OCI-LY3 (cell line): ENCODE results near the gene CNTNAP2.

ENCODE experiments used
- H2AFZ ChIP-seq: fragments of 200-600, 300-600 bp; shearing (Covaris generic); 2 replicates; pipeline ENCODE4 v1.6.0; 2014; ENCODE audit warnings: antibody characterized with exemption, low read depth, low read length
- H3K27ac ChIP-seq: fragments of 200-600, 300-600 bp; sonication (generic); 2 replicates; pipeline ENCODE4 v1.5.1; 2014; ENCODE audit warnings: mild to moderate bottlenecking, low read length, moderate library complexity, mixed read lengths
- H3K27me3 ChIP-seq: fragments of 200-600, 300-600 bp; sonication (generic); 2 replicates; pipeline ENCODE4 v1.6.1; 2014; ENCODE audit warnings: low read depth, low read length, mixed read lengths
- H3K36me3 ChIP-seq: fragments of 200-600, 300-600 bp; sonication (generic); replicated peaks from 2 replicates; pipeline ENCODE3; 2014; ENCODE audit warnings: low read depth, low read length, mixed read lengths
- H3K4me1 ChIP-seq: fragments of 300-600, 200-600 bp; sonication (generic); 2 replicates; pipeline ENCODE4 v1.6.1; 2014; ENCODE audit warnings: low read length, mixed read lengths
- H3K4me2 ChIP-seq: fragments of 200-600, 300-600 bp; sonication (generic); 2 replicates; pipeline ENCODE4 v1.6.1; 2014; ENCODE audit warnings: low read length, mixed read lengths
- H3K4me3 ChIP-seq: fragments of 300-600, 200-600 bp; sonication (generic); 2 replicates; pipeline ENCODE4 v1.5.1; 2014; ENCODE audit warnings: antibody characterized with exemption, mild to moderate bottlenecking, low read length, moderate library complexity
- H3K79me2 ChIP-seq: fragments of 300-600, 200-600 bp; shearing (Covaris generic); 2 replicates; pipeline ENCODE4 v1.6.1; 2014; ENCODE audit warnings: mild to moderate bottlenecking, low read length, mixed read lengths
- H3K9ac ChIP-seq: fragments of 300-600, 200-600 bp; shearing (Covaris generic); 2 replicates; pipeline ENCODE4 v1.6.0; 2014; ENCODE audit warnings: mild to moderate bottlenecking, low read length, moderate library complexity
- H3K9me3 ChIP-seq: fragments of 200-600, 300-600 bp; shearing (Covaris generic); 2 replicates; pipeline ENCODE4 v1.6.1; 2014; ENCODE audit warnings: low read length, mixed read lengths; ENCODE audit not compliant: insufficient read depth
- H4K20me1 ChIP-seq: fragments of 200-600, 300-600 bp; sonication (generic); 2 replicates; pipeline ENCODE4 v1.6.1; 2016; ENCODE audit warnings: low read length, mixed read lengths; ENCODE audit not compliant: insufficient read depth
- EZH2phosphoT487 ChIP-seq: fragments of 200-600 bp; shearing (Covaris generic); IDR thresholded peaks from 2 replicates; pipeline ENCODE4 v1.6.1; 2018; ENCODE audit warnings: antibody characterized with exemption, mixed run types, low read depth
- TF ChIP-seq, protein P1 (sequence below): fragments of 200-600, 300-600 bp; sonication (generic); IDR thresholded peaks from 2 replicates; pipeline ENCODE4 v1.5.1; 2014; ENCODE audit warnings: antibody characterized with exemption, low read length, low read depth

The CNTNAP2 gene

DNA sequence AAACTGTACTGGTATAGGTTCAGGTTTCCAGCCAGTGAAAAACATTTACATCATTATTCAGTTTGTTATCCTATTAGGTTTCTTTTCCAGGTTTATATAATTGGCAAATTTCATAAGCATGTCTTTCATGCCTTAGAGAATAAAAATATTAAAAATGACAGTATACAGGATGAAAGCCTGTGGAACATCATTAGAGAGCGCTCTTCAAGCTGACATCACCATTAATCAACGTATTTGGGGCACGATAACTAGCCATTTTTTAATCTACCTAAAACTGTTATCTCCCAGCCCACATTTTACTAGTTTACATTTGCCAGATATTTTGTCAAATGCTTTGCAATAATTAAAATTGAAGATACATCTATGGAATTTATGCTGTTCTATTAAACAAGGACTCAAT, 714.1 kb downstream of the CNTNAP2 start:
- Histone ChIP-seq H3K4me2 (no peak overlapping the region), H4K20me1 (no peaks in the 10 kb centered on the region), H3K79me2 (no peaks in the 10 kb centered on the region), H3K36me3 (no peaks in the 10 kb centered on the region), H3K27me3 (no peaks in the 10 kb centered on the region), H3K4me3 (no peak overlapping the region), H3K4me1 (no peaks in the 10 kb centered on the region), H2AFZ (no peak overlapping the region), H3K9ac (no peak overlapping the region), H3K27ac (no peak overlapping the region), H3K9me3 (no peaks in the 10 kb centered on the region)
- TF ChIP-seq EZH2phosphoT487: no peak
- TF ChIP-seq, protein P1, sequence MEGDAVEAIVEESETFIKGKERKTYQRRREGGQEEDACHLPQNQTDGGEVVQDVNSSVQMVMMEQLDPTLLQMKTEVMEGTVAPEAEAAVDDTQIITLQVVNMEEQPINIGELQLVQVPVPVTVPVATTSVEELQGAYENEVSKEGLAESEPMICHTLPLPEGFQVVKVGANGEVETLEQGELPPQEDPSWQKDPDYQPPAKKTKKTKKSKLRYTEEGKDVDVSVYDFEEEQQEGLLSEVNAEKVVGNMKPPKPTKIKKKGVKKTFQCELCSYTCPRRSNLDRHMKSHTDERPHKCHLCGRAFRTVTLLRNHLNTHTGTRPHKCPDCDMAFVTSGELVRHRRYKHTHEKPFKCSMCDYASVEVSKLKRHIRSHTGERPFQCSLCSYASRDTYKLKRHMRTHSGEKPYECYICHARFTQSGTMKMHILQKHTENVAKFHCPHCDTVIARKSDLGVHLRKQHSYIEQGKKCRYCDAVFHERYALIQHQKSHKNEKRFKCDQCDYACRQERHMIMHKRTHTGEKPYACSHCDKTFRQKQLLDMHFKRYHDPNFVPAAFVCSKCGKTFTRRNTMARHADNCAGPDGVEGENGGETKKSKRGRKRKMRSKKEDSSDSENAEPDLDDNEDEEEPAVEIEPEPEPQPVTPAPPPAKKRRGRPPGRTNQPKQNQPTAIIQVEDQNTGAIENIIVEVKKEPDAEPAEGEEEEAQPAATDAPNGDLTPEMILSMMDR: no peak

DNA sequence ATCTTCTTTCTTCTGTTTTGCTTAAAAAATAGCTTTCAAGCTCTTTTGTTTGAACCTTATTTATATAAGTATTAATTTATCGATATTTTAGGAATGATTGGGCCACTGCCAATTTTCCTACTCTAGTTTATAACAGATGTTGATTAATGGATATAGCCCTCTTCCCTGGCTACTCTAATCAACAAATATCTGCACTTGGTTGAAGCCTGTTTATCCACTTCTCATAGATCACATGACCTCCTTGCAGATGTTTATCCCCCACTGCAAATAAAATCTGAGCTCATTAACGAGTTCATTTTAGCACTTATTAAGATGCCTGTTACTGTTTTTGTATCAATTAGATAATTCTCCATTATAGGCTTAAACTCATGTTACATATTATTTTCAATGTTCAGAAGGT, 715.3 kb downstream of the CNTNAP2 start:
- Histone ChIP-seq H3K36me3 (no peaks in the 10 kb centered on the region), H3K27ac (no peak overlapping the region), H2AFZ (no peak overlapping the region), H3K4me1 (no peaks in the 10 kb centered on the region), H3K9ac (no peak overlapping the region), H4K20me1 (no peaks in the 10 kb centered on the region), H3K79me2 (no peaks in the 10 kb centered on the region), H3K9me3 (no peaks in the 10 kb centered on the region), H3K4me2 (no peak overlapping the region), H3K4me3 (no peak overlapping the region), H3K27me3 (no peaks in the 10 kb centered on the region)
- TF ChIP-seq, protein P1: no peak
- no peak for TF ChIP-seq EZH2phosphoT487

DNA sequence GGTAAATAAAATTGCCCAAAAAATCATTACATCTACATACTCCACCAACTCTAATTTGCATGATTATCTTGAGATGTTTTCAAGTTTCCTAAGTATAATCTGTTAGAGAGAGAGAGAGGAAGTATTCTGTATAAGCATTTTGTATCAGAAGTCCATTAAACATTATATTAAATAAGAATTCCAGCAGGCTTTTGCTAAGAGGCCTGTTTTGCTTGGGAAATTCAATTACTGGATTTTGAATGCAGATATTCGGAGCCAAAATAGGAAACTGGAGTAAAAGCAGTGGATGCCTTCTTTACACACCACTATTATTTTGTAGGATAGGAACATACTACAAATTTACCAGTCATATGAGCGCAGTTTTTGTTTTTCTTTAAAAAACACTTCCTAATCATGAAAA, 727.8 kb downstream of the CNTNAP2 start:
- Histone ChIP-seq H3K27ac (no peak overlapping the region), H4K20me1 (no peaks in the 10 kb centered on the region), H3K4me3 (no peak overlapping the region), H3K27me3 (no peaks in the 10 kb centered on the region), H3K9ac (no peak overlapping the region), H3K4me1 (no peaks in the 10 kb centered on the region), H3K79me2 (no peaks in the 10 kb centered on the region), H2AFZ (no peak overlapping the region), H3K36me3 (no peaks in the 10 kb centered on the region), H3K4me2 (no peak overlapping the region), H3K9me3 (no peaks in the 10 kb centered on the region)
- TF ChIP-seq EZH2phosphoT487: no peak
- TF ChIP-seq, protein P1: no peak

DNA sequence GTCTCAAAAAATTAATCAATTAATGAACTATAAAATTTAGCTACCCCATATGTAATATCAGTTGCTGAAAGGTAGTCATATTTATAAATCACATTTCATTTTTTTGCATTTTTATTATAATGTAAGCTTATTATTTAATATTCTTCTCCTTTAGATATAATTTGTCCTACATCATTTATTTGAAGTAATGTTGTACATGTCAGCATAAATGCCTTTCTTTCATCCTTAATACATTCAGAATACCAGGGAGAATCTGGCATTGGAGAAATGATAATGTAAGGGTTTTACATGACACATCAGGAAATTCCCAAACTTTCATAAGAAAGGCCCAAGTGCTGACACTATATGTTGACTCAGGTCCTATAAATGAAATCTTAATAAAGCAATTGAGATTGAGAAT, 742.1 kb downstream of the CNTNAP2 start:
- no peak overlapping the region for H3K4me2 ChIP-seq
- no peaks in the 10 kb centered on the region for H3K9me3 ChIP-seq
- no peak overlapping the region for H3K27ac ChIP-seq
- no peak overlapping the region for H2AFZ ChIP-seq
- H3K4me1 ChIP-seq: no peaks in the 10 kb centered on the region
- no peak overlapping the region for H3K9ac ChIP-seq
- H3K79me2 ChIP-seq: no peaks in the 10 kb centered on the region
- no peaks in the 10 kb centered on the region for H3K36me3 ChIP-seq
- H3K4me3 ChIP-seq: no peak overlapping the region
- no peaks in the 10 kb centered on the region for H3K27me3 ChIP-seq
- TF ChIP-seq, protein P1: no peak
- no peak for TF ChIP-seq EZH2phosphoT487
- no peaks in the 10 kb centered on the region for H4K20me1 ChIP-seq
